ENCODE results near the gene WDR93. TPM values are rescaled to one million over a fixed set of nuclear protein-coding genes. Genes with fewer than 3 reads are reported as not detected.

Gene WDR93
- total RNA-seq, 1 experiment from 2014 or later, result 0.16 TPM

DNA sequence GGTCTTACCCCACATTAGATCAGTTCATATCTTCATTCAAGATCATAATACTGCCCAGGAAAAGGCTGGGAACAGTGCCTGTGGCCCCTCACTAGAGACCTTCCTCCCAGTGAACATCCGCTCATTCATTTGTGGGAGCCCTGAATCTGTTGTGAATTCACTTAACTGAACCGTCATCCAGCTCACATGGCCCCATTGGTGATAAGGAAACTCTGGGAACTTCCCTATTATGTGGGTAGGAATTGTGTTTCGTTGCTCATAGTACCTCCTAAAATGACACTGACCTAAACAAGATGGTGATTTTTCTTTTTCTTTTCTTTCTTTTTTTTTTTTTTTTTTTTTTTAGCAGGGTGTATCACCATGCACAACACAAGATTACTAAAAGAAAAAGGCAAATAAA is 78.8 kb downstream of the WDR93 start:
- Mint-ChIP-seq H3K4me3 (ENCODE audit: unreplicated experiment) (no peak overlapping the region), H3K27me3 (ENCODE audit: insufficient read depth, unreplicated experiment) (no peaks in the 10 kb centered on the region), H3K36me3 (ENCODE audit: insufficient read depth, unreplicated experiment) (no peaks in the 10 kb centered on the region), H3K4me1 (ENCODE audit: low read depth, unreplicated experiment) (no peaks in the 10 kb centered on the region), H3K9me3 (ENCODE audit: unreplicated experiment) (no peaks in the 10 kb centered on the region), H3K27ac (ENCODE audit: unreplicated experiment) (no peak overlapping the region)
- intact Hi-C loops (cut with micrococcal nuclease; ENCODE audit: unreplicated experiment), result loop anchor here (10.0 kb wide), 1 partner anchor 55 kb away; no protein-coding TSS in a partner anchor
- H3K4me1 ChIP-seq, result 0 out of 2 replicates have a peak, but pooled peaks cover 5% of the 10 kb centered on the region
- no TSS peak for BruUV-seq (replicated peaks)
- no peak overlapping the region for H3K4me3 ChIP-seq (ENCODE audit: low read depth, low read length)
- DNase-seq, result no peak
- no peaks in the 10 kb centered on the region for H3K36me3 ChIP-seq (ENCODE audit: control insufficient read depth, insufficient read depth, low read length)
- no peaks in the 10 kb centered on the region for H3K27me3 ChIP-seq (replicated peaks; ENCODE audit: control insufficient read depth, insufficient read depth, low read length)
- ChIA-PET CTCF (interaction anchor here (0.7 kb wide), 1 partner anchor 8 kb away, joined by 3 read pairs; no protein-coding TSS in a partner anchor), POLR2A (no interaction called here)
- no peak for TF ChIP-seq CTCF (IDR thresholded peaks at IDR 0.05; ENCODE audit: insufficient read depth in 1 of 2, low read depth in 1 of 2, low read length in 1 of 2, severe bottlenecking in 1 of 2, unreplicated experiment in 1 of 2)
- no peaks in the 10 kb centered on the region for H3K9me3 ChIP-seq

GRCh38 chr15:89770041-89770440 is 79.4 kb downstream of the WDR93 start:
- Histone ChIP-seq H3K27me3 (replicated peaks; ENCODE audit: control insufficient read depth, insufficient read depth, low read length) (no peaks in the 10 kb centered on the region), H3K4me1 (0 out of 2 replicates have a peak, but pooled peaks cover 8% of the 10 kb centered on the region), H3K36me3 (ENCODE audit: control insufficient read depth, insufficient read depth, low read length) (no peaks in the 10 kb centered on the region), H3K9me3 (no peaks in the 10 kb centered on the region), H3K4me3 (ENCODE audit: low read depth, low read length) (no peak overlapping the region)
- CTCF ChIA-PET, result no interaction called here
- DNase-seq, result no peak
- Mint-ChIP-seq H3K4me1 (ENCODE audit: low read depth, unreplicated experiment) (no peaks in the 10 kb centered on the region), H3K4me3 (ENCODE audit: unreplicated experiment) (no peak overlapping the region), H3K36me3 (ENCODE audit: insufficient read depth, unreplicated experiment) (no peaks in the 10 kb centered on the region), H3K27ac (ENCODE audit: unreplicated experiment) (no peak overlapping the region), H3K27me3 (ENCODE audit: insufficient read depth, unreplicated experiment) (no peaks in the 10 kb centered on the region), H3K9me3 (ENCODE audit: unreplicated experiment) (no peaks in the 10 kb centered on the region)
- TF ChIP-seq CTCF (IDR thresholded peaks at IDR 0.05; ENCODE audit: insufficient read depth in 1 of 2, low read depth in 1 of 2, low read length in 1 of 2, severe bottlenecking in 1 of 2, unreplicated experiment in 1 of 2), result no peak
- intact Hi-C loops (cut with micrococcal nuclease; ENCODE audit: unreplicated experiment), result no loop called here
- BruUV-seq (replicated peaks), result no TSS peak
- POLR2A ChIA-PET, result no interaction called here

GRCh38 chr15:89772932-89773583 is 82.4 kb downstream of the WDR93 start:
- BruUV-seq (replicated peaks), result no TSS peak
- no peak overlapping the region for H3K4me3 ChIP-seq (ENCODE audit: low read depth, low read length)
- Mint-ChIP-seq H3K27me3 (ENCODE audit: insufficient read depth, unreplicated experiment) (no peaks in the 10 kb centered on the region), H3K9me3 (ENCODE audit: unreplicated experiment) (no peaks in the 10 kb centered on the region), H3K36me3 (ENCODE audit: insufficient read depth, unreplicated experiment) (no peaks in the 10 kb centered on the region), H3K4me3 (ENCODE audit: unreplicated experiment) (no peak overlapping the region), H3K27ac (ENCODE audit: unreplicated experiment) (no peak overlapping the region), H3K4me1 (ENCODE audit: low read depth, unreplicated experiment) (no peaks in the 10 kb centered on the region)
- ChIA-PET CTCF (interaction anchor here (1.2 to 2.2 kb wide), 2 partner anchors 12 to 102 kb away, joined by 12 to 21 read pairs; no protein-coding TSS in a partner anchor), POLR2A (interaction anchor here (1.0 kb wide), 1 partner anchor 102 kb away, joined by 3 read pairs; no protein-coding TSS in a partner anchor)
- no peaks in the 10 kb centered on the region for H3K9me3 ChIP-seq
- no peaks in the 10 kb centered on the region for H3K27me3 ChIP-seq (replicated peaks; ENCODE audit: control insufficient read depth, insufficient read depth, low read length)
- H3K36me3 ChIP-seq (ENCODE audit: control insufficient read depth, insufficient read depth, low read length), result no peaks in the 10 kb centered on the region
- peak; percentile 22 to 39 for TF ChIP-seq CTCF (IDR thresholded peaks at IDR 0.05; ENCODE audit: insufficient read depth in 1 of 2, low read depth in 1 of 2, low read length in 1 of 2, severe bottlenecking in 1 of 2, unreplicated experiment in 1 of 2)
- H3K4me1 ChIP-seq, result 0 out of 2 replicates have a peak, but pooled peaks cover 8% of the 10 kb centered on the region
- DNase-seq, result peak in 1 of 2 experiments; percentile 40
- intact Hi-C loops (cut with micrococcal nuclease; ENCODE audit: unreplicated experiment), result no loop called here

All from Caco-2 (cell line).